T-cell (primary cell): ENCODE results near the gene ARMC7. TPM values are rescaled to one million over a fixed set of nuclear protein-coding genes. Genes with fewer than 3 reads are reported as not detected.

Experiments
- ATAC-seq, 4 experiments: fragments of 200-7000 bp in 3 of 4; fragments of 150-1000 bp in 1 of 4; cut with Tn5 transposase; replicated peaks in 1 of 4; 1 replicate in 3 of 4; 2 replicates in 1 of 4; pipeline ENCODE4 v1.10.0; 2021; ENCODE audit warnings: moderate library complexity in 3 of 4, mild to moderate bottlenecking in 2 of 4, moderate number of reproducible peaks in 1 of 4
- CTCF ChIA-PET, 2 donors: fragments of 300-600 bp; sonication (Branson Sonifier 250); formaldehyde crosslinking; loops; one replicate each; lab custom pipeline; 2022; ENCODE audit warnings: antibody characterized with exemption in 2 of 2; lab: Charles Lee
- POLR2A ChIA-PET, 2 donors: fragments of 300-600 bp; sonication (Branson Sonifier 250); formaldehyde crosslinking; loops; one replicate each; lab custom pipeline; 2022; ENCODE audit warnings: antibody characterized with exemption in 2 of 2; lab: Charles Lee
- DNase-seq, 35 experiments: peaks; one replicate each; pipeline versions ENCODE4 v3.0.0 to v3.0.0-alpha.2; 2013 to 2023
- H3K27ac ChIP-seq: one replicate; pipeline ENCODE4 v1.5.1; 2013; ENCODE audit warnings: low read length
- H3K27me3 ChIP-seq, 2 experiments: replicated peaks in 1 of 2; 1 replicate in 1 of 2; 2 replicates in 1 of 2; pipeline versions ENCODE4 v1.6.1 to v1.7.0; 2013; ENCODE audit warnings: low read length in 1 of 2, mixed read lengths in 1 of 2; ENCODE audit not compliant: control insufficient read depth in 2 of 2, insufficient read depth in 2 of 2; ENCODE audit errors: extremely low read depth in 1 of 2
- H3K36me3 ChIP-seq, 2 donors: 1 replicate in 1 of 2; 2 replicates in 1 of 2; pipeline versions ENCODE4 v1.6.1 to v1.7.0; 2013; ENCODE audit warnings: low read length in 1 of 2; ENCODE audit not compliant: control insufficient read depth in 2 of 2, insufficient read depth in 1 of 2; ENCODE audit errors: extremely low read depth in 1 of 2
- H3K4me1 ChIP-seq, 2 experiments: 1 replicate in 1 of 2; 2 replicates in 1 of 2; pipeline versions ENCODE4 v1.6.1 to v1.7.0; 2013; ENCODE audit warnings: low read length in 2 of 2, mixed read lengths in 1 of 2; ENCODE audit not compliant: insufficient read depth in 2 of 2, control insufficient read depth in 1 of 2; ENCODE audit errors: extremely low read depth in 1 of 2
- H3K4me3 ChIP-seq, 2 donors: 1 replicate in 1 of 2; 2 replicates in 1 of 2; pipeline versions ENCODE4 v1.5.1 to v1.7.0; 2013; ENCODE audit warnings: mild to moderate bottlenecking in 2 of 2, low read length in 1 of 2, moderate library complexity in 1 of 2; ENCODE audit not compliant: control insufficient read depth in 1 of 2; ENCODE audit errors: extremely low read depth in 1 of 2
- H3K9me3 ChIP-seq: 2 replicates; pipeline ENCODE4 v1.7.0; 2013
- H3K27ac Mint-ChIP-seq, 2 donors: one replicate each; pipeline ENCODE4 v1.8.0; 2020 to 2021; ENCODE audit warnings: mild to moderate bottlenecking in 2 of 2, mixed read lengths in 2 of 2
- H3K27me3 Mint-ChIP-seq, 2 donors: one replicate each; pipeline ENCODE4 v1.8.0; 2021 to 2022; ENCODE audit warnings: mixed read lengths in 2 of 2
- H3K36me3 Mint-ChIP-seq: one replicate; pipeline ENCODE4 v1.8.0; 2021; ENCODE audit warnings: mixed read lengths
- H3K4me1 Mint-ChIP-seq, 3 donors: one replicate each; pipeline ENCODE4 v1.8.0; 2020 to 2022; ENCODE audit warnings: mixed read lengths in 3 of 3, mild to moderate bottlenecking in 1 of 3
- H3K4me3 Mint-ChIP-seq, 3 donors: one replicate each; pipeline ENCODE4 v1.8.0; 2020 to 2022; ENCODE audit warnings: mild to moderate bottlenecking in 3 of 3, mixed read lengths in 3 of 3, moderate library complexity in 3 of 3
- H3K9me3 Mint-ChIP-seq, 3 donors: one replicate each; pipeline ENCODE4 v1.8.0; 2020 to 2022; ENCODE audit warnings: mixed read lengths in 3 of 3
- WGBS: methylation state at CpG from one replicate; pipeline ENCODE4 v1.1.5; 2013; ENCODE audit warnings: missing lambda C conversion rate; ENCODE audit not compliant: insufficient coverage; 5-methylcytosine and 5-hydroxymethylcytosine counted together
- total RNA-seq, 35 experiments: library from RNA in 6 of 35; stranded (reverse) in 6 of 35; fragments of 120-200 nt in 1 of 35; gene quantifications; one replicate each; pipeline versions ENCODE4 v1.2.1 to v1.2.4 and lab custom pipeline; 2013 to 2026

Gene ARMC7
- total RNA-seq, 5 donors from 2014 or later (not counting 1 experiment from before 2014, with no cell fraction given): 8.9 to 23.9 (median 18.8) TPM

DNA sequence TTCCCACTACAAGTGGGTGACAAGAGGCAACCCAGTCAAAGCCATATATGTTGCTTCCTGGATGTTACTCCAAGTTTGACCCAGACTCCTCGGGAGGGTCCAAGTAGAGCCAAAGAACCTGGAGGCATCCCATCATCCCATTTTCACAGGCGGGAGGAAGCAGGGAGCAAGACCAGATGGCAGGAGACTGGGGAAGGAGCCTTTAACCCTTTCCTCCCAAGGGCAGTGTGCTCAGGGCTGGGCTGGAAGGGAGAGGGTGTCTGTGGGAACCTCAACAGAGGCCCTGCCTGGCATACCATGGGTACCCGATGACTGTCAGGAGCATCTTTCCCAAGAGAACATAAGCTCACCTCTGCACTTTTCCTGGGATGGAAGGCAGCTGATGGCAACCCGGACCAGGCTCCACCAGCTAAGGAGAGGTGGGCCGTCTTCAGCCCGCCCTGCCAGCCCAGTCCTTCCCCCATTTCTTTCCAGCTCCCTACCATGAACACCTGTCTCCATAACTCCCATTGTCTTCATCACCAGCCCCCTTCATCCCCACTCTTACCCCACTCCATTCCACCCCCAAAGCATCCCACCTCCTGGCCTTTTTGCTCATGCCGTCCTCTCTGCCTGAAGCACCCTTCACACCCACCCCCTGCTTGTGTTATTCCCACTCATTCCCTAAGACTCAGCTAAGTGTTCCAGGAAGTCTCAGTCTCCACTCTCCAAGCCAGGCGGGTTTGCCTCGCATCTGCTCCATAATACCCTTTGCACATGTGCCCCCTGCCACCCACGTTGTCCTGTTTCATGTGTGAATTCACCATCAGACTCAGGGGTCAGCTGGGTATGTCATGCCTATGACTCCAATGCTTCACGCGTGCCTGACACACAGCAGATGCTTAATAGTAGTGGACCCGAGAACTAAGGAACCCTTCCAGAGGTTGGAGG lies 27.9 kb upstream of the ARMC7 start:
- no peaks in the 10 kb centered on the region for H3K27me3 Mint-ChIP-seq
- H3K4me3 ChIP-seq: no peak overlapping the region
- CTCF ChIA-PET: interaction anchor here in 1 of 2 donors (0.7 kb wide), 1 partner anchor 44 kb away, joined by 3 read pairs; no protein-coding TSS in a partner anchor
- ATAC-seq (no peak), DNase-seq (no peak)
- H3K27me3 ChIP-seq: peaks cover 0 to 20% of the 10 kb centered on the region in 2 experiments
- peaks cover 27 to 47% (median 35%) of the 10 kb centered on the region in 3 donors for H3K4me1 Mint-ChIP-seq
- H3K27ac Mint-ChIP-seq: no peak overlapping the region
- no peak overlapping the region for H3K27ac ChIP-seq
- no peak overlapping the region for H3K4me3 Mint-ChIP-seq
- no peaks in the 10 kb centered on the region for H3K9me3 ChIP-seq
- POLR2A ChIA-PET: interaction anchor here in 1 of 2 donors (0.7 kb wide), 1 partner anchor 67 kb away, joined by 3 read pairs; no protein-coding TSS in a partner anchor
- no peaks in the 10 kb centered on the region for H3K36me3 Mint-ChIP-seq
- H3K36me3 ChIP-seq: no peaks in the 10 kb centered on the region
- H3K4me1 ChIP-seq: peaks cover 6 to 41% of the 10 kb centered on the region in 2 experiments
- WGBS: 88% methylated on average over 10 of the region's 13 CpGs
- no peaks in the 10 kb centered on the region for H3K9me3 Mint-ChIP-seq

- DNase-seq (no peak), ATAC-seq (no peak)
- peaks cover 34 to 47% (median 36%) of the 10 kb centered on the region in 3 donors for H3K4me1 Mint-ChIP-seq
- Histone ChIP-seq H3K27ac (no peak overlapping the region), H3K9me3 (no peaks in the 10 kb centered on the region), H3K36me3 (no peaks in the 10 kb centered on the region), H3K4me3 (no peak overlapping the region), H3K27me3 (peaks cover 0 to 19% of the 10 kb centered on the region in 2 experiments), H3K4me1 (peaks cover 6 to 41% of the 10 kb centered on the region in 2 experiments)
- peak overlapping the region in 1 of 2 donors; percentile 71 for H3K27ac Mint-ChIP-seq
- no peaks in the 10 kb centered on the region for H3K36me3 Mint-ChIP-seq
- CTCF ChIA-PET: no interaction called here
- no peaks in the 10 kb centered on the region for H3K27me3 Mint-ChIP-seq
- no peak overlapping the region for H3K4me3 Mint-ChIP-seq
- 85% methylated on average over 2 of the region's 6 CpGs for WGBS
- POLR2A ChIA-PET: no interaction called here
- H3K9me3 Mint-ChIP-seq: no peaks in the 10 kb centered on the region
These were observed 27.1 kb upstream of the ARMC7 start for GRCh38 chr17:75082683-75083082.

DNA sequence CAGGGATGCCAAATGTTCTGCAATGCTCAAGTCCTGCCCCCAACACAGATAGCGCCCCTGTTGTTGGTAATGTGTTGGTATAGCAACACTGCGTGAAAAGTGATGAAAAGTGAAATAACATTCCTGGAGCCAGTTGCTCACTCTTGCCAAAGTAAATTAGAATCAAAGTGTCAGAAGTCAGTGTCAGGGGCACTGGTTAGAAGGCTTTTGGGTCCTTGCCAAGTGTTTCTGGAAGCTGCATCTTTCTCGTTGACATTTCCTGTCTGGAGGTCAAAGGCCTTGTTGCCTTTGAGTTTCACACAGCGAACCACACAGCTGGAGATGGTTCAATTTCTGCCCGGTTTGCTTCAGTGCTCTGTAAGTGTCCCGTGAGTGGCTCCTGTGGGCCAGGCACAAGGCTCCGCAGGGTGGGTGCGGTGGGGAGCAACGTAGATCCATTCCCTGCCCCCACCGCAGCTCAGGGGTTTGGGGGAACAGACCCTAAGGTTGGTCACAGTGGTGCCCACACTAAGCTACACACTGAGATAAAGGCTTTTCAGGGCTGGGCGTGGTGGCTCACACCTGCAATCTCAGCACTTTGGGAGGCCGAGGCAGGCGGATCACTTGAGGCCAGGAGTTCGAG lies 25.6 kb upstream of the ARMC7 start:
- H3K27ac ChIP-seq: peak overlapping the region; percentile 61
- peak overlapping the region in 1 of 3 donors; percentile 40 for H3K4me3 Mint-ChIP-seq
- POLR2A ChIA-PET: no interaction called here
- H3K4me1 Mint-ChIP-seq: peaks cover 34 to 46% (median 45%) of the 10 kb centered on the region in 3 donors
- H3K27ac Mint-ChIP-seq: peak overlapping the region; percentile 80 to 81
- H3K9me3 ChIP-seq: no peaks in the 10 kb centered on the region
- H3K36me3 Mint-ChIP-seq: no peaks in the 10 kb centered on the region
- 56% methylated on average over 8 of the region's 14 CpGs for WGBS
- CTCF ChIA-PET: no interaction called here
- ATAC-seq: peak in 3 of 4 experiments; percentile 22 to 49 (median 30)
- H3K4me1 ChIP-seq: peaks cover 12 to 40% of the 10 kb centered on the region in 2 experiments
- DNase-seq: peak in 19 of 35 experiments; percentile 16 to 65 (median 36)
- no peak overlapping the region for H3K4me3 ChIP-seq
- H3K36me3 ChIP-seq: no peaks in the 10 kb centered on the region
- no peaks in the 10 kb centered on the region for H3K9me3 Mint-ChIP-seq
- H3K27me3 ChIP-seq: peaks cover 0 to 6% of the 10 kb centered on the region in 2 experiments
- no peaks in the 10 kb centered on the region for H3K27me3 Mint-ChIP-seq

DNA sequence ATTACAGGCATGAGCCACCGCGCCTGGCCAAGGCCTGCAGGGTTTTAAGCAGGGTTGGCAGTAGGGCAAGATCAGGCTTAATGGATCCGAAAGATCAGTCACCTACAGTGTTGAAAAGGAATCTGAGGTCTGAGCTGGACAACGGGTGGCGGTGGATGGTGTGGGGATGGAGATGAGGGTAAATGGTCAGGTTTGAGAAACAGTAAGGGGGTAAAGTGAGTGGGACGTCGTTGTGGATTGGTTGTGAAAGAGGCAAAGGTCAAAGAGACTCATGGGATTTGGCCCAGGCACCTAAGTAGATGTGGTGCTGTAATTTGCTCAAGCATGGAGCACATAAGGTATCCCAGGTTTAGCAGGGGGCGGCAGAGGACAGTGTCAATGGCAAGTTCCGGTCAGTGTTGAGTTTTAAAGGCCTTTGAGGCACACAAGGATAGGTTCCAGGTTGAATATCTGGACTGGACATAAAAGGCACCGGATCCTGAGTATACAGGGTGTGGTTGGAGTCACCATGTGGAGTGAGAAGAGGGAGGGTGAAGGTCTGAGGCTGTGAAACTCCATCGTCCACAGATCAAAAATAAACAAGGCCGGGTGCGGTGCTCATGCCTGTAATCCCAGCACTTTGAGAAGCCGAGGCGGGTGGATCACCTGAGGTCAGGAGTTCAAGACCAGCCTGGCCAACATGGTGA lies 23.1 kb upstream of the ARMC7 start:
- DNase-seq (no peak), ATAC-seq (no peak)
- H3K9me3 ChIP-seq: no peaks in the 10 kb centered on the region
- no peak overlapping the region for H3K27ac ChIP-seq
- no peaks in the 10 kb centered on the region for H3K36me3 ChIP-seq
- no peaks in the 10 kb centered on the region for H3K36me3 Mint-ChIP-seq
- peaks cover 51 to 71% (median 56%) of the 10 kb centered on the region in 3 donors for H3K4me1 Mint-ChIP-seq
- 82% methylated on average over 10 of the region's 15 CpGs for WGBS
- H3K4me1 ChIP-seq: peaks cover 15 to 51% of the 10 kb centered on the region in 2 experiments
- H3K4me3 Mint-ChIP-seq: peak overlapping the region; percentile 78 to 83 (median 81)
- peak overlapping the region; percentile 82 to 90 for H3K27ac Mint-ChIP-seq
- ChIA-PET POLR2A (interaction anchor here in 1 of 2 donors (0.7 kb wide), 1 partner anchor 23 kb away, joined by 7 read pairs; no protein-coding TSS in a partner anchor), CTCF (interaction anchor here in 1 of 2 donors (0.5 to 1.7 kb wide), 2 partner anchors 125 to 236 kb away, joined by 4 to 6 read pairs; no protein-coding TSS in a partner anchor)
- no peaks in the 10 kb centered on the region for H3K27me3 Mint-ChIP-seq
- H3K4me3 ChIP-seq: no peak overlapping the region
- no peaks in the 10 kb centered on the region for H3K27me3 ChIP-seq
- H3K9me3 Mint-ChIP-seq: no peaks in the 10 kb centered on the region

DNA sequence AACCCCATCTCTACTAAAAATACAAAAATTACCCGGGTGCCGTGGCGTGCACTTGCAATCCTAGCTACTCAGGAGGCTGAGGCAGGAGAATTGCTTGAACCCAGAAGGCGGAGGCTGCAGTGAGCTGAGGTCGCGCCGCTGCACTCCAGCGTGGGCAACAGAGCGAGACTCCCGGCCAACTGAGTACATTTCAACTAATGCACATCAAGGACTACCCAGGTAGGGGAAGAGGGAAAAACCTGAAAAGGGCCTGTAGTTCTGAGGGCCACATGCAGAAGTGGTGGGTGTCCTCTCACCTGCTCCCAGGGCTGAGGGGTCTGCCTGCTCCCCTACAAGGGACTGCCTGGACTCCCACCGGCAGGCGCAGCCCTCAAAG lies 22.6 kb upstream of the ARMC7 start:
- ATAC-seq: peak in 3 of 4 experiments; percentile 4 to 6 (median 5)
- no peaks in the 10 kb centered on the region for H3K27me3 ChIP-seq
- Mint-ChIP-seq H3K36me3 (no peaks in the 10 kb centered on the region), H3K27ac (peak overlapping the region; percentile 82 to 90), H3K4me3 (peak overlapping the region; percentile 78 to 83 (median 81)), H3K9me3 (no peaks in the 10 kb centered on the region), H3K27me3 (no peaks in the 10 kb centered on the region), H3K4me1 (peaks cover 56 to 76% (median 61%) of the 10 kb centered on the region in 3 donors)
- H3K4me1 ChIP-seq: peaks cover 15 to 51% of the 10 kb centered on the region in 2 experiments
- no peak for DNase-seq
- H3K9me3 ChIP-seq: no peaks in the 10 kb centered on the region
- ChIA-PET CTCF (interaction anchor here in 1 of 2 donors (0.5 to 1.7 kb wide), 2 partner anchors 125 to 235 kb away, joined by 4 to 6 read pairs; no protein-coding TSS in a partner anchor), POLR2A (no interaction called here)
- H3K36me3 ChIP-seq: no peaks in the 10 kb centered on the region
- H3K27ac ChIP-seq: peak overlapping the region; percentile 52
- WGBS: 85% methylated on average over 3 of the region's 12 CpGs
- peak overlapping the region in 1 of 2 donors; percentile 61 for H3K4me3 ChIP-seq
